Mesenchymal stem cell (in vitro differentiated cells and primary cell): ENCODE measurements around the gene DAGLB.
"Not testable (repeated sequence)": the region's sequence is repeated elsewhere in the genome, so short reads cannot be mapped to it uniquely, and the experiment has no call there.

Experiments used
- DNase-seq: peaks from one replicate; pipeline ENCODE4 v3.0.0-alpha.2; 2013
- H2AFZ ChIP-seq: one replicate; pipeline ENCODE4 v1.6.1; 2013; ENCODE audit warnings: low read depth, mild to moderate bottlenecking, control low read depth, inconsistent platforms, low read length, moderate library complexity
- H2AK5ac ChIP-seq: 2 replicates; pipeline ENCODE4 v1.6.1; 2013; ENCODE audit warnings: low read length, moderate library complexity, mild to moderate bottlenecking, inconsistent platforms; ENCODE audit not compliant: severe bottlenecking
- H2BK120ac ChIP-seq: one replicate; pipeline ENCODE4 v1.6.1; 2013; ENCODE audit warnings: low read depth, mild to moderate bottlenecking, inconsistent platforms, low read length, moderate library complexity
- H2BK12ac ChIP-seq, 2 experiments: one replicate each; pipeline ENCODE4 v1.6.1; 2013; ENCODE audit warnings: inconsistent platforms in 2 of 2, low read length in 2 of 2, mild to moderate bottlenecking in 2 of 2, moderate library complexity in 2 of 2, control low read depth in 1 of 2
- H2BK15ac ChIP-seq: one replicate; pipeline ENCODE4 v1.6.1; 2013; ENCODE audit warnings: mild to moderate bottlenecking, low read depth, inconsistent platforms; ENCODE audit not compliant: poor library complexity, severe bottlenecking
- H2BK5ac ChIP-seq: 2 replicates; pipeline ENCODE4 v1.6.1; 2013; ENCODE audit warnings: low read depth, mild to moderate bottlenecking, low read length, control low read depth, inconsistent platforms; ENCODE audit not compliant: poor library complexity, severe bottlenecking
- H3K14ac ChIP-seq, 2 experiments: one replicate each; pipeline ENCODE4 v1.6.1; 2013; ENCODE audit warnings: inconsistent platforms in 2 of 2, low read length in 2 of 2, control low read depth in 1 of 2, mild to moderate bottlenecking in 1 of 2, moderate library complexity in 1 of 2
- H3K18ac ChIP-seq, 2 experiments: one replicate each; pipeline ENCODE4 v1.6.1; 2013; ENCODE audit warnings: inconsistent platforms in 2 of 2, low read length in 2 of 2, control low read depth in 1 of 2, low read depth in 1 of 2, mild to moderate bottlenecking in 1 of 2
- H3K23ac ChIP-seq, 2 experiments: one replicate each; pipeline ENCODE4 v1.6.1; 2013; ENCODE audit warnings: inconsistent platforms in 2 of 2, low read length in 2 of 2, mild to moderate bottlenecking in 2 of 2, moderate library complexity in 2 of 2, control low read depth in 1 of 2
- H3K27ac ChIP-seq: 2 replicates; pipeline ENCODE4 v1.5.1; 2013; ENCODE audit warnings: mild to moderate bottlenecking, moderate library complexity, low read length, control low read depth, inconsistent platforms; ENCODE audit not compliant: poor library complexity, severe bottlenecking
- H3K27me3 ChIP-seq, 2 experiments: 2 replicates each; pipeline versions ENCODE4 v1.6.1 to v1.7.0; 2013; ENCODE audit warnings: low read length in 2 of 2, mild to moderate bottlenecking in 2 of 2, moderate library complexity in 2 of 2, control low read depth in 1 of 2, inconsistent platforms in 1 of 2; ENCODE audit not compliant: control insufficient read depth in 1 of 2, insufficient read depth in 1 of 2
- H3K36me3 ChIP-seq, 2 experiments: 2 replicates each; pipeline versions ENCODE4 v1.6.1 to v1.7.0; 2013; ENCODE audit warnings: low read length in 2 of 2, control low read depth in 1 of 2, inconsistent platforms in 1 of 2, low read depth in 1 of 2, mild to moderate bottlenecking in 1 of 2; ENCODE audit not compliant: insufficient read depth in 2 of 2, control insufficient read depth in 1 of 2
- H3K4ac ChIP-seq, 2 experiments: one replicate each; pipeline ENCODE4 v1.6.1; 2013; ENCODE audit warnings: inconsistent platforms in 2 of 2, low read length in 2 of 2, mild to moderate bottlenecking in 2 of 2, moderate library complexity in 2 of 2, control low read depth in 1 of 2, low read depth in 1 of 2
- H3K4me1 ChIP-seq: 2 replicates; pipeline ENCODE4 v1.6.1; 2013; ENCODE audit warnings: low read depth, low read length, control low read depth; ENCODE audit not compliant: control insufficient read depth, insufficient read depth
- H3K4me2 ChIP-seq: 2 replicates; pipeline ENCODE4 v1.6.1; 2013; ENCODE audit warnings: low read length, mild to moderate bottlenecking, inconsistent platforms; ENCODE audit not compliant: poor library complexity, severe bottlenecking
- H3K4me3 ChIP-seq, 2 experiments: 2 replicates each; pipeline versions ENCODE4 v1.5.1 to v1.7.0; 2013; ENCODE audit warnings: low read length in 2 of 2, mild to moderate bottlenecking in 2 of 2, control low read depth in 1 of 2, low read depth in 1 of 2; ENCODE audit not compliant: insufficient read depth in 1 of 2
- H3K79me1 ChIP-seq: replicated peaks from 2 replicates; pipeline ENCODE4 v1.6.1; 2013; ENCODE audit warnings: mild to moderate bottlenecking, control low read depth, low read length, inconsistent platforms; ENCODE audit not compliant: poor library complexity, severe bottlenecking
- H3K9ac ChIP-seq: 2 replicates; pipeline ENCODE4 v1.7.0; 2013; ENCODE audit warnings: mild to moderate bottlenecking, low read length, moderate library complexity
- H3K9me3 ChIP-seq: 2 replicates; pipeline ENCODE4 v1.7.0; 2013; ENCODE audit warnings: mild to moderate bottlenecking, low read length; ENCODE audit not compliant: control insufficient read depth
- H4K8ac ChIP-seq: one replicate; pipeline ENCODE4 v1.6.1; 2013; ENCODE audit warnings: inconsistent platforms, mild to moderate bottlenecking, low read length, moderate library complexity
- H4K91ac ChIP-seq: one replicate; pipeline ENCODE4 v1.6.1; 2013; ENCODE audit warnings: mild to moderate bottlenecking, low read length, inconsistent platforms
- WGBS: methylation state at CpG from one replicate; pipeline ENCODE4 v1.1.7; 2013; ENCODE audit warnings: mixed read lengths; 5-methylcytosine and 5-hydroxymethylcytosine counted together

Gene DAGLB

DNA sequence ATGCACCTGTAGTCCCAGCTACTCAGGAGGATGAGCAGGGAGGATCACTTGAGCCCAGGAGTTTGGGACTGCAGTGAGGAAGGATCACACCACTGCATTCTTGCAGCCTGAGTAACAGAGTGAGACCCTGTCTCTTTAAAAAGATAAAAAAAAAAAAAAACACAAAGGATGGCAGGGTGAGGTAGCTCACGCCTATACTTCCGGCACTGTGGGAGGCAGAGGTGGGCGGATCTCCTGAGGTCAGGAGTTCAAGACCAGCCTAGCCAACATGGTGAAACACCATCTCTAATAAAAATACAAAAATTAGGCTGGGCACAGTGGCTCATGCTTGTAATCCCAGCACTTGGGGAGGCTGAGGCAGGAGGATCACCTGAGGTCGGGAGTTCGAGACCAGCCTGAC lies 15.9 kb upstream of the DAGLB start:
- H3K4me3 ChIP-seq, H3K4me1 ChIP-seq: not testable (repeated sequence)
- WGBS, result 87% methylated on average over 5 of the region's 5 CpGs

DNA sequence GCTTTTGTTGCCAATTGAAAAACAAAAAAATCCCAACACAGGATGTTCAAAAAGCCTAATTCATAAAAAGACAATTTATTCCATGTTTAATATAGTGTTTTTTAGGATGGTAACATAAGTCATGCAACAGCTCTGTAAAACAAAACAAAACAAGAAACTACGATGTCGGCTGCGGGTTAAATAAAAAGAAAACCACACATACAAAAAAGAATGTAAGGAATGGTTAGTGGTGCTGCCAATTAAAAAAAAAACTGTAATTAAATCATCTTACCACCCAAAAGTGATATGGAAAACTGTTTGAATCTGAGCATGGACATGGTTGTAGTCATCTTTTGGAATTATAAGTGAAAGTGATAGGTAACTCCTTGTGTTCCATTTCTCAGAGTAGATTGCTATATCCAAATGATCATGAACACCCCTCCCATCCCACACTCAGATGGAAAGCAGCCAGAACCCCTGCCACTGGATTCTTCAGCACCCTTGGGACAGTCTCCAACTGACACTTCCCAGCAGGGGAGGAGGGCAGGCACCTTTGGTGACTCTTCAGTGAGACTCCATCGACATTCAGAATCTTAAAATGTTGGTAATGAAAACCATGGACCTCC lies 14.3 kb upstream of the DAGLB start:
- no peak overlapping the region for H2BK15ac ChIP-seq
- no peak overlapping the region for H3K4me2 ChIP-seq
- H2BK120ac ChIP-seq, result no peak overlapping the region
- H3K79me1 ChIP-seq, result peaks cover 19% of the 10 kb centered on the region
- H2AK5ac ChIP-seq, result no peak overlapping the region
- H3K36me3 ChIP-seq, result peaks cover 46 to 60% of the 10 kb centered on the region in 2 experiments
- H3K27ac ChIP-seq, result no peak overlapping the region
- H3K9me3 ChIP-seq, result peaks cover 3% of the 10 kb centered on the region
- DNase-seq, result no peak
- 100% methylated on average over 1 of the region's 4 CpGs for WGBS
- H3K4ac ChIP-seq, result no peak overlapping the region
- no peak overlapping the region for H3K23ac ChIP-seq
- H2BK12ac ChIP-seq, result no peak overlapping the region
- no peak overlapping the region for H4K91ac ChIP-seq
- H2AFZ ChIP-seq, result no peak overlapping the region
- no peak overlapping the region for H3K18ac ChIP-seq
- H3K4me3 ChIP-seq, result no peak overlapping the region
- H4K8ac ChIP-seq, result no peak overlapping the region
- H3K14ac ChIP-seq, result no peak overlapping the region
- no peaks in the 10 kb centered on the region for H3K27me3 ChIP-seq
- no peaks in the 10 kb centered on the region for H3K4me1 ChIP-seq
- H3K9ac ChIP-seq, result no peak overlapping the region
- H2BK5ac ChIP-seq, result no peak overlapping the region

More for the DNA sequence above, 15.9 kb upstream of the DAGLB start:
- Histone ChIP-seq H3K36me3 (peaks cover 58 to 76% of the 10 kb centered on the region in 2 experiments), H3K79me1 (peaks cover 23% of the 10 kb centered on the region)
- not testable (repeated sequence) for H2BK120ac ChIP-seq, DNase-seq, H2BK5ac ChIP-seq, H2BK12ac ChIP-seq, H4K8ac ChIP-seq, H2BK15ac ChIP-seq, H3K23ac ChIP-seq, H3K9me3 ChIP-seq, H3K14ac ChIP-seq, H3K4ac ChIP-seq, H4K91ac ChIP-seq, H3K27me3 ChIP-seq, H3K27ac ChIP-seq, H3K18ac ChIP-seq, H3K9ac ChIP-seq, H3K4me2 ChIP-seq, H2AK5ac ChIP-seq, H2AFZ ChIP-seq

DNA sequence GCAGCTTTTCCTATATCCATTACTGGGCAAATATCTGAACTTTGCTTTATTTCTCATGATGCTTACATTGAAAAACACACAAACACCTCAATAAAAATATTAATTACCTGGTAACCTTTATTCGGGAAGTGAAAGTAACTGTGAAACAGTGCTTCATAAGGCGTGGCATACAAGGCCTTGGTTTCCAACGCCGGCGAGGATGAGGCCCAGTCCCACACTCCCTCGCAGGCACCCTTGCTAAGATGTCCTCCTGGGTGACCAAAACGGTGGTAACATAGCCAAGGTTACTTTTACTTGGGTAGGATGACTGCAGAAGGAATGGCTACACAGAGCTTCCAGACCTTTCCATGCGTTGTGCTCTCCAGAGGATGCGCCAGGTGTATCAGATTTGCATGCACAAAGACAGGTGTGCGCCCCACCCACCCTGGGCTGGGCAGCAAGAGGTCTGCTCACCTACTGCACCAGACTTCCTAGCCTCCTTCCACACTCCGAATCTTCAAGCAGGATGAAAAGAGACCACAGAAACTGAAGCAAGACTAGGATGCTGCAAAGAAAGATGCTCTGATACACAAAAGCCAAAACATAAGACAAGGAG lies 13.3 kb upstream of the DAGLB start:
- no peak overlapping the region for H2AFZ ChIP-seq
- no peak overlapping the region for H2BK5ac ChIP-seq
- H3K9me3 ChIP-seq, result no peaks in the 10 kb centered on the region
- no peak overlapping the region for H2AK5ac ChIP-seq
- H3K27me3 ChIP-seq, result no peaks in the 10 kb centered on the region
- H3K9ac ChIP-seq, result no peak overlapping the region
- no peak overlapping the region for H3K23ac ChIP-seq
- H3K18ac ChIP-seq, result no peak overlapping the region
- H2BK120ac ChIP-seq, result no peak overlapping the region
- H4K91ac ChIP-seq, result no peak overlapping the region
- H3K4me1 ChIP-seq, result no peaks in the 10 kb centered on the region
- H3K4me2 ChIP-seq, result no peak overlapping the region
- H2BK12ac ChIP-seq, result no peak overlapping the region
- H3K27ac ChIP-seq, result no peak overlapping the region
- peaks cover 12% of the 10 kb centered on the region for H3K79me1 ChIP-seq
- H4K8ac ChIP-seq, result no peak overlapping the region
- peaks cover 37 to 50% of the 10 kb centered on the region in 2 experiments for H3K36me3 ChIP-seq
- H3K4me3 ChIP-seq, result no peak overlapping the region
- WGBS, result 97% methylated on average over 10 of the region's 11 CpGs
- H3K4ac ChIP-seq, result no peak overlapping the region
- no peak overlapping the region for H3K14ac ChIP-seq
- no peak for DNase-seq
- H2BK15ac ChIP-seq, result no peak overlapping the region

- WGBS, result 96% methylated on average over 5 of the region's 6 CpGs
- H3K27ac ChIP-seq, result no peak overlapping the region
- H3K4ac ChIP-seq, result no peak overlapping the region
- H2AK5ac ChIP-seq, result no peak overlapping the region
- H2AFZ ChIP-seq, result no peak overlapping the region
- H3K4me1 ChIP-seq, result no peaks in the 10 kb centered on the region
- no peak overlapping the region for H3K9ac ChIP-seq
- peaks cover 34 to 43% of the 10 kb centered on the region in 2 experiments for H3K36me3 ChIP-seq
- H3K18ac ChIP-seq, result no peak overlapping the region
- peaks cover 9% of the 10 kb centered on the region for H3K79me1 ChIP-seq
- no peak for DNase-seq
- H2BK5ac ChIP-seq, result no peak overlapping the region
- no peak overlapping the region for H3K4me2 ChIP-seq
- H2BK12ac ChIP-seq, result no peak overlapping the region
- H3K9me3 ChIP-seq, result no peaks in the 10 kb centered on the region
- no peaks in the 10 kb centered on the region for H3K27me3 ChIP-seq
- H3K14ac ChIP-seq, result no peak overlapping the region
- no peak overlapping the region for H2BK120ac ChIP-seq
- H2BK15ac ChIP-seq, result no peak overlapping the region
- H4K8ac ChIP-seq, result no peak overlapping the region
- H4K91ac ChIP-seq, result no peak overlapping the region
- no peak overlapping the region for H3K4me3 ChIP-seq
- H3K23ac ChIP-seq, result no peak overlapping the region
Observed at GRCh38 chr7:6460303-6460702, 12.5 kb upstream of the DAGLB start.
